Chondrocyte (in vitro differentiated cells): ENCODE data around the gene TGIF1. TPM values are rescaled to one million over a fixed set of nuclear protein-coding genes. Genes with fewer than 3 reads are reported as not detected.
"Not testable (repeated sequence)": the region's sequence is repeated elsewhere in the genome, so short reads cannot be mapped to it uniquely, and the experiment has no call there.

Source experiments
- DNase-seq: peaks from one replicate; pipeline ENCODE4 v3.0.0; 2021; ENCODE audit warnings: mixed read lengths, low spot score
- H3K27ac Mint-ChIP-seq: one replicate; pipeline ENCODE4 v1.8.0; 2021; ENCODE audit warnings: mild to moderate bottlenecking, moderate library complexity, mixed read lengths; ENCODE audit not compliant: unreplicated experiment
- H3K27me3 Mint-ChIP-seq: 2 replicates; pipeline ENCODE4 v1.8.0; 2021; ENCODE audit warnings: low read depth, mixed read lengths
- H3K36me3 Mint-ChIP-seq: 2 replicates; pipeline ENCODE4 v1.8.0; 2021; ENCODE audit warnings: low read depth, mixed read lengths
- H3K4me1 Mint-ChIP-seq: 2 replicates; pipeline ENCODE4 v1.8.0; 2021; ENCODE audit warnings: low read depth, mild to moderate bottlenecking, mixed read lengths
- H3K4me3 Mint-ChIP-seq: one replicate; pipeline ENCODE4 v1.8.0; 2021; ENCODE audit warnings: mild to moderate bottlenecking, moderate library complexity, mixed read lengths; ENCODE audit not compliant: unreplicated experiment
- H3K9me3 Mint-ChIP-seq: 2 replicates; pipeline ENCODE4 v1.8.0; 2021; ENCODE audit warnings: low read depth, mixed read lengths
- CTCF ChIP-seq: fragments of 200-600 bp; sonication (generic); IDR thresholded peaks from 2 replicates; pipeline ENCODE4 v1.5.0; 2021; ENCODE audit warnings: antibody characterized with exemption, mild to moderate bottlenecking, moderate library complexity
- total RNA-seq: library from RNA; stranded (reverse); gene quantifications from 3 replicates; pipeline ENCODE4 v1.2.1, GENCODE V29; 2021

The TGIF1 gene
- total RNA-seq, 1 donor from 2014 or later, result 67.0 TPM

DNA sequence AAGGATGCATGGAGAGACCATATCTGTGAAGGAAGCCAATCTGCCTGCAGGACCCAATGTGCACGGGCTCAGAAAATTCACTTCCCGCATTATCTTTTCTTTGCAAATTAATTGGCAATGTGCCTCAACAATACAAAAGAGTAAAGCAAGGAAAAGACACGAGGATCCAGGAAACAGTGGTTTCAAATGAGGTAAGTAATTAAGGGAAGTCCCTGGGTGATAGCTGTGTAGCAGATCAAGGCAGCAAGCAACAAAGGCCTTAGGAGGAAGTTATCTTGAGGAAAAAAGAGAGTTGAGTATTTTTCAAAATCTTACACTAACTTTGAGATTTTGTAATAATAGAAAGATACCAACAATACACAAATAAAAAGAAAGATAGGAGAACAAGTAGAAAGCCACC is 44.3 kb upstream of the TGIF1 start:
- no peak overlapping the region for H3K27ac Mint-ChIP-seq
- H3K9me3 Mint-ChIP-seq, result peaks cover 14% of the 10 kb centered on the region
- no peaks in the 10 kb centered on the region for H3K27me3 Mint-ChIP-seq
- DNase-seq, result no peak
- no peak for TF ChIP-seq CTCF
- no peaks in the 10 kb centered on the region for H3K4me1 Mint-ChIP-seq
- peaks cover 2% of the 10 kb centered on the region for H3K36me3 Mint-ChIP-seq
- no peak overlapping the region for H3K4me3 Mint-ChIP-seq

DNA sequence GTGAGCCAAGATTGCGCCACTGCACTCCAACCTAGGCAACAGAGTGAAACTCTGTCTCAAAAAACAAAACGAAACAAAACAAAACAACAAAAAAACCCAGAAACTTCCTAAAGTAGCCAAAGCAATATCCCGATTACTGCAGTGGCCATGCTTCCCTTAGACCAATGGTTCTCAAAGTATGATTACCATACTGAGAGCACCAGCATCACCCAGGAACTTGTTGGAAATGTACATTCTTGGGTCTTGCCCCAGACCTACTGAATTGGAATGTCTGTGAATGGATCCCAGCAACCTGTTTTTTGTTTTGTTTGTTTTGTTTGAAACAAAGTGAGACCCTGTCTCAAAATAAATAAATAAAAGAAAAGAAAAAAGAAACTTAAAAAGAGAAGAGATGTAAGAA is 41.9 kb upstream of the TGIF1 start:
- no peak overlapping the region for H3K4me3 Mint-ChIP-seq
- H3K27me3 Mint-ChIP-seq, result no peaks in the 10 kb centered on the region
- peaks cover 10% of the 10 kb centered on the region for H3K9me3 Mint-ChIP-seq
- no peaks in the 10 kb centered on the region for H3K4me1 Mint-ChIP-seq
- no peak for DNase-seq
- H3K36me3 Mint-ChIP-seq, result peaks cover 2% of the 10 kb centered on the region
- no peak for TF ChIP-seq CTCF
- H3K27ac Mint-ChIP-seq, result no peak overlapping the region

DNA sequence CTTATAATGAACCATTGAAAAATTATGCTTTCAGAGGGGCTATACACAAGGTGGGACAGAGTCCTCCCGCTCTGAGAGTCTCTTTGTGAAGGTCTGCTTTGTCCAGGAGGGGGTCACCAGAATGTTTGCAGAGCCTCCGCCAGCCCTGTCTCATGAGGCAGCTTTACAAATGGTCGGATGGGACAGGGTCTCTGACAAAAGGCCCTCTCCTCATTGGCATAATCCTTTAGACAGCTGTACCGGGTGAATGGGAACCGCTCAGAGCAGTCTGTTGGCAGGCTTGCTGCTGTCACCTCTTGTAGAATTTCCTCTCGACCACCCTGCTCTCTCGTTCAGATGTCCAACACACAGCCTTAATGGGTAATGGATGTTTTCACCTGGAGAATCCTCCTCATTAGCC is 40.2 kb upstream of the TGIF1 start:
- DNase-seq, result no peak
- no peaks in the 10 kb centered on the region for H3K27me3 Mint-ChIP-seq
- H3K36me3 Mint-ChIP-seq, result peaks cover 2% of the 10 kb centered on the region
- H3K27ac Mint-ChIP-seq, result no peak overlapping the region
- H3K4me3 Mint-ChIP-seq, result no peak overlapping the region
- H3K4me1 Mint-ChIP-seq, result no peaks in the 10 kb centered on the region
- H3K9me3 Mint-ChIP-seq, result peaks cover 8% of the 10 kb centered on the region
- TF ChIP-seq CTCF, result no peak

DNA sequence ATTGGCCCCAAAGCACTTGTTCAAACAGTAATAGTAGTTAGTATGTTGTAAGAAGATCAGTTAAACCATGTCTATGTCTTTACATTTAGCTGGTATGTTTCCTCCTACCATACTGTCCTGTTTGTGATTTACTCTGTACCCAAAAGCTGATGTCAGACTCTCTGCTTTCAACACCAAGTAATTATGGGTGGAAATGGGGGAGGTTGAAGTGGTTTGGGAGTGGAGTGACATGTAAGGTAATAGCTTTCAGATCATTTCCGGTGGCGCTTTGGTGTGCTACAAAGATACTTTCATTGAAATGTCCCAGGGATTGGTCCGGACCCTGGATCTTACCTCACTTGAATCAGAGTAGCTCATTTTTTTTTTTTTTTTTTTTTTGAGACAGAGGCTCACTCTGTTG is 39.7 kb upstream of the TGIF1 start:
- H3K36me3 Mint-ChIP-seq, result peaks cover 2% of the 10 kb centered on the region
- no peaks in the 10 kb centered on the region for H3K27me3 Mint-ChIP-seq
- H3K27ac Mint-ChIP-seq, result no peak overlapping the region
- no peak for DNase-seq
- H3K4me1 Mint-ChIP-seq, result no peaks in the 10 kb centered on the region
- TF ChIP-seq CTCF, result no peak
- no peak overlapping the region for H3K4me3 Mint-ChIP-seq
- H3K9me3 Mint-ChIP-seq, result peaks cover 5% of the 10 kb centered on the region

GRCh38 chr18:3410876-3411275 is 39.1 kb upstream of the TGIF1 start:
- H3K4me3 Mint-ChIP-seq, H3K4me1 Mint-ChIP-seq, H3K27me3 Mint-ChIP-seq, H3K9me3 Mint-ChIP-seq, H3K27ac Mint-ChIP-seq, H3K36me3 Mint-ChIP-seq, DNase-seq: not testable (repeated sequence)

GRCh38 chr18:3411327-3411726 is 38.6 kb upstream of the TGIF1 start:
- Mint-ChIP-seq H3K27ac (no peak overlapping the region), H3K27me3 (no peaks in the 10 kb centered on the region), H3K4me3 (no peak overlapping the region), H3K36me3 (no peaks in the 10 kb centered on the region), H3K4me1 (no peaks in the 10 kb centered on the region), H3K9me3 (no peaks in the 10 kb centered on the region)
- no peak for TF ChIP-seq CTCF
- DNase-seq, result no peak
